Measurements from ENCODE around the gene KCTD20.

KCTD20 gene

DNA sequence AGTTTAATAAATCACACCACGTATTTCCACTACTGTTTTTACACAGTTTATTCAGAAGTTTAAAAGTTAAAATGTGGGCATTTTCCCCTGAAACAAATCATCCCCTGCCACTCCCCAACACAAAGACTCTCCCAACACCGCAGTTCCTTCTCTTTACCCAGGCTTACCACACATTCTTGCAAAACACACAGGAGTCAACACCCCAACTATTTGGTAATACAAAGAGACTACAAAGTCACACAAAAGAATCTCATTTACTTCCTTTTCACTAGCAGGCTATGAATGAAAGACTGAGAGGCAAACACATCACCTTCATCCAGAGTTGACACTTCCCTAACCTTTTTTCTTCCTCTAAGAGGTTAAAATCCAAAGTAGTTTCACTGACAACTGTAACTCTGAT is 51.1 kb downstream of the KCTD20 start:
- no peak for DNase-seq (ENCODE audit: low read depth)

DNA sequence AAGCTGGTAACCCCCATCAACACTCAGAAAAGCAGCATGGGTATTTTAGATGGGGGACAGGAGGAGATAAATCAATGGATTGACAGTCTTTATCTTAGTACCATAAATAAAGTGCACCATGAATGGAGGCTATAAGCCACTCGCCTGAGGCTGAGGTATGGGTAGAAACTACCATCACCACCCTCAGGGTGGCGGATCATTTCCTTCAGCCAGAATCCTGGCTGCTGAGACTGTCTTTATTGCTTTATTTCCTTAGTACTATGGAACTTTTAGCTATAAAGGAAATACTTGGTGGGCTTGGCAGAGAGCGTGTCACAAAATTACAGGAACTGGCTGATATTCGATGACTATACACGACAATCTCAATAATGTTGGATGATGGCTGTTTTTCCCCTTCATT is 52.3 kb downstream of the KCTD20 start:
- DNase-seq (ENCODE audit: low read depth) = no peak

- DNase-seq (ENCODE audit: low read depth) = no peak
Measured at GRCh38 chr6:36499918-36500317, 57.1 kb downstream of the KCTD20 start.

- DNase-seq (ENCODE audit: low read depth) = no peak
Measured at GRCh38 chr6:36501686-36502085, 58.9 kb downstream of the KCTD20 start.

GRCh38 chr6:36504181-36504580 is 61.4 kb downstream of the KCTD20 start:
- no peak for DNase-seq (ENCODE audit: low read depth)

- no peak for DNase-seq (ENCODE audit: low read depth)
Measured at GRCh38 chr6:36504982-36505381, 62.2 kb downstream of the KCTD20 start.

- DNase-seq (ENCODE audit: low read depth) = no peak
Measured at GRCh38 chr6:36505744-36506534, 63.1 kb downstream of the KCTD20 start.

- no peak for DNase-seq (ENCODE audit: low read depth)
Measured at GRCh38 chr6:36506611-36507010, 63.8 kb downstream of the KCTD20 start.

DNA sequence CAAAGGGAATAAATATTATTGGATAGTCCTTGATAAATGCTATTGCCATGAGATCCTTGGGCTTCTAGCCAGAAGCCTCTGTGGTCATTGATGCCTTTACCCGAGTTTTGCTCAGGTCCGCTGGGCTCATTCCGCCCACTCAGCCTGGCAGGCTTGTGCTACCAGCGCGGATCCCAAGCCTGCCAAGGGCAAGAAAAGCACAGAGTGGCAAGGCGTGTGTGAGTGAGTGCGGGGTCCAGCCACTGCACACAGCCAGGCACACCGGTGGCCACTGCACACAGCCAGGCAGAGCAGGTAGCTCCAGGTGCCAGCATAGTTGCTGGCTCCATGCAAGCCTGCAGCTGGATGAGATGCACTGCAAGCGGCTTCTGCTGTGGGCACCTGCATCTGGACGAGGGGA is 65.7 kb downstream of the KCTD20 start:
- no peak for DNase-seq (ENCODE audit: low read depth)

DNA sequence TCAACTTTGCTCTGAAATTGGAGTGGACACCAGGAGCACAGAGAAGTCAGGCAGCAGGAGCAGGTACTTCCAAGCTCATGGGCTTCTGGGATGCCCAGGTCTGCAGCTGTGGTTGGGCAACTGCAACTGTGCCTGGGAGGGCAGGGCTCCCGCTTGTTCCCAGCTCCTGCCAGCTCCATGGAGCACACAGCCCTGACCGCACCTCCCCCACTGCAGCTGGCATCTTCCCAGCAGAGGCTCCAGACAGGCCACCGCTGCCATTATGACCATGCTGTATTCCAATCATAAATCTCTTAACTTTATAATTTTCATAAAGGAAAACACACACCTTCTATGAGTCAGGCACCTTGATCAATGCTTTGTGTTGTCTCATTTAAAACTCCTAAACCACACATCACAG is 67.6 kb downstream of the KCTD20 start:
- no peak for DNase-seq (ENCODE audit: low read depth)

- DNase-seq (ENCODE audit: low read depth) = no peak
Measured at GRCh38 chr6:36514554-36515456, 72.0 kb downstream of the KCTD20 start.

DNA sequence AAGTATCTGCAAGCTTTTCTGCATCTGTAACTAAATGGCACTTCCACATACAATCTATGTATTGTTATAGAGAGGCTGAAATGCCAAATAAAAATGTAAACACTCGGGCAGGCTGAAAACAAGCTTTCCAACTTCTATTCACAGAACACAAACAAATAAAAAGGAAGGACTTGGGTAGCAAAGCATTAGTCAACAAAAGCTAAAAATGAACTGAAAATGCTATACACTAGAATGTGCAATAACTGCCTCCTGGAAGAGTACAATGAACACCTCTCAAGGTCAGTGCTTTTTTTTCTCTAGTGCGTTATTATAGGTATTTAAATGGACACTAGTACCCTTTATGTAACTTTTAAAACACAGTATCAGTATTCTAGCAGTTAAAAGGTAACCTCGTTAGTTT is 73.0 kb downstream of the KCTD20 start:
- no peak for DNase-seq (ENCODE audit: low read depth)

DNA sequence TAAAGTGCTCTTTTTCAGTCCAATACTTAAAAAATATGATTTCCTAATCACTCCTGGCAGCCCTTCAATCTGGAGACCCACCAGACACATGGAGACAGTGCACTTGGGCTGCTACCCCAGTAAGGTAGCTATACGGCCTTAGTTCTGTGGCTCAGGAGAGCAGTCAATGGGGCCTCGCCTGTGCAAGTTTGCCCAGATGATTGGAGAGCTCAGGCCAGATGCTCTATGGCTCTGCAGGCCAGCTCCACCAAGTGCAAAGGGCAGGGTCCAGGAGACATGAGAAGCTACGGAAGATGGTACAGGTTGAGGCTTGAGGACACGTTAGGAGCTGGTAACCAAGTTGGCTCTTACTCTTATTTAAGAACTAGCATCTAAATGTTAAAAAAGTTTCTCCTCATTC is 73.8 kb downstream of the KCTD20 start:
- no peak for DNase-seq (ENCODE audit: low read depth)

GRCh38 chr6:36516988-36517387 is 74.2 kb downstream of the KCTD20 start:
- no peak for DNase-seq (ENCODE audit: low read depth)

DNA sequence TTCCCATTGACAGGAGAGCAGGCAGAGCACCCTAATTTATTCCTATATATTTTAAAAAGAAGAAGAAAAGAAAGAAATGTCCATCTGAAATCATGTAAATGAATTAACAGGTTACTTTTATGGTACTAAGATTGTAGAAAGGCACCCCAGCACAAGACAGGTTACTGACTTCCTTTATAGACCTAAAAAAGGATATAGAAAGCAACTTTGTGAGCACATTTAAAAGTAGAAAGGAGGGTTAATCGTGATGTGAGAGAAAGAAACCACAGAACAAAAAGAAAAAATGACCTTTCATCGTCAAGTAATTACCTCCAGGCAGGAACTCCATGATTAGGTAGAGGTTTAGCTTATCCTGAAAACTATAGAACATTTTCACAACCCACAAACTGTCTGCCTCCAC is 74.6 kb downstream of the KCTD20 start:
- no peak for DNase-seq (ENCODE audit: low read depth)

GRCh38 chr6:36519352-36519751 is 76.6 kb downstream of the KCTD20 start:
- no peak for DNase-seq (ENCODE audit: low read depth)

DNA sequence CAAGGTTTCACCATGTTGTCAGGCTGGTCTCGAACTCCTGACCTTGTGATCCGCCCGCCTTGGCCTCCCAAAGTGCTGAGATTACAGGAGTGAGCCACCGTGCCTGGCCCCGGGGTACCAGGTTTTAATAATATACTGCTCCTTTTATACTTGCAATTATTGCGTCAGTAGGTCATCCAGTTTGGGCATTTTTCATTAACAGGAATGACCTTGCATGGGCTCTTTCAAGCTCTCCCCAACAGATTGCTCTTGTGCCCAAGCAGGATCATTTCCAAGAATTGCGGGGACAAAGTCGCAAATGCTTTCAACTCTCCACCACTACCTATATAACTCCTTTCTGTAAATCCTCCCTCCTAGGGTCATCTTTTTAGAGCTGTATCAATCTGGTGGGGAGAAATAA is 80.7 kb downstream of the KCTD20 start:
- DNase-seq (ENCODE audit: low read depth) = no peak

DNA sequence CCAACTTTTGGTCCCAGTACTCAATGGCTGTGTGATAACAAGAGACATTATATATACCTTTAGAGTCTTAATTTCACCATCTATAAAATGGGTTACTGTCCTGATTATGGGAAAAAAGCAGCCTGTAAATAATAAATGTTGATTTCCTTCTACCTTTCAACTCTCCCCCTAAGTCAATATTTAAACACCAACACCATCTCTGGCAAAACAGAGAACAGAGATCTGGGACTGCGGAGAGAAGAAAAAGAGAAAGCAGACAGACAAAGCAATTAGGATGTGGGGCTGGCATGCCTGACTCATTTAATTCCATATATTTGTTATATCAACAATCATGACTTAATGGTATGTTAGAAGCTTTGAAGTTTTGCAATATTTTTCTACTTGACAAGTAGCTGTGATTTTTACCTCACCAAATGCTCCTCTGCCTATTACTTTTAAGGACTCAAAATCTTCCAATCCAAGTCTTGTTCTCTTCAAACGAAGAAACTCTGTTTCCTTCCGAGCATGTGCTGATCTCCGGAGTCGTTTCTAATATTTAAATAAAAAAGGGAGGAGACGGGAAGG is 81.2 kb downstream of the KCTD20 start:
- DNase-seq (ENCODE audit: low read depth) = no peak

GRCh38 chr6:36524871-36525270 is 82.1 kb downstream of the KCTD20 start:
- DNase-seq (ENCODE audit: low read depth) = no peak

DNA sequence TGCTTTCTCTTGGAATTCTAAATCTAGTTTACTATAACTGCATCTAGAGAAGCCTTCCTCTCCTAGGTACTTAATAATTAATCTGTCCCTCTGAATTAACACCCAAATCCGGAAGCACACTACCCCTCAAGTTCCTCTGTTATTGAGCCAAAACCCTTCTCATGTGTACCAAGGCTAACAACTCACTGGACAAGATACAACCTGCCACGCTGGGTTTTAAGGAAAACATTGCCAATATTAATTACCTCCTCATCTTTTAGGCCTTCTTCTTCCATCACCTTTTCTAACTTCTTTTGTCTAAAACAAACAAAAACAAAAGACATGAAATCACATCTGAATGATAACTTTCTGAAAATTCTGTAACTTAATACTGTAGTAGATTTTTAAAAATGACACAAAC is 82.5 kb downstream of the KCTD20 start:
- no peak for DNase-seq (ENCODE audit: low read depth)

DNA sequence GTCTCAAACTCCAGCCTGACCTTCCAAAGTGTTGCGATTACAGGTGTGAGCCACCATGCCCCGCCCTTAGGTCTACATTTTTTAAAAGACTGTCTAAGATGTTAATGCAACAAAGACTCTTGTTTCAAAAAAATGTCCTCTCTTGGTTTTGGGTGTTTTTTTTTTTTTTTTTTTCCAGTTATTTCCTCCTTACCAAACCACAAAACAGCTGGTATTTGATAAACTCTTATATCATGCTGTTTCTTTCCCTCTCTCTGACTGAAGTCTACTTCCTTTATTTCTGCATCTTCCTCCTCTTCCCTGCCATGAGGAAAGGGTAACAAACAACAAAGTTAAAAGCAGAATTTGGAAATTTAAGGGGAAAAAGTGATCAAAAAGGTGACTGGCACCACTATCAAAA is 83.3 kb downstream of the KCTD20 start:
- no peak for DNase-seq (ENCODE audit: low read depth)

DNA sequence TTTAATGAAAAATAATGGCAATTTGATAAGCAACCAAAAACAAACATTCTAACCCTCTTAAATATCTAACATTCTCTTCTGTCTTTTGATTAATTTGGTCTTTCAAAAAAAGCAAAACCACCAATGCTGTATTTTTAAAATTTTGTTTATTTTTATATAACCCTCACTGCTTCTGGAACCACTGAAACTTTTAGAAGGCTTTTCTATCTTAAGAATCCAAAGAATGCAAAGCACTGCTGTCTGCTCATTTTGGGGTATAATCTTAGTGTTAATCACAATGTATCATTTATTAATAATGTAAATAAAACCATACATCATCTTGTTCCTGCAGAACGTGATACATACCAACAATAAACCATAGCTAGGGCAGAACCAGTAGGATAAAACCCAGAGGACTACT is 90.5 kb downstream of the KCTD20 start:
- DNase-seq (ENCODE audit: low read depth) = no peak

Data from GM04503 (cell line).